SHP77 (cell line): ENCODE measurements around the gene TMEM25.
A peak's percentile ranks its signal among the peaks of the same experiment; 100 is the strongest.
"Not testable (repeated sequence)": the region's sequence is repeated elsewhere in the genome, so short reads cannot be mapped to it uniquely, and the experiment has no call there.

ENCODE experiments used
- DNase-seq, 2 experiments: peaks; one replicate each; lab custom pipeline; 2025; lab: John Stamatoyannopoulos, UW

The TMEM25 gene

GRCh38 chr11:118532852-118533768, 2.1 kb downstream of the TMEM25 start:
- DNase-seq, result no peak

GRCh38 chr11:118533769-118534729, 3.1 kb downstream of the TMEM25 start:
- DNase-seq, result no peak

- DNase-seq, result no peak
These were observed 4.3 kb downstream of the TMEM25 start for GRCh38 chr11:118535261-118535660.

GRCh38 chr11:118536726-118537125, 5.7 kb downstream of the TMEM25 start:
- no peak for DNase-seq

- DNase-seq, result no peak
These were observed 6.5 kb downstream of the TMEM25 start for GRCh38 chr11:118537409-118537980.

GRCh38 chr11:118544010-118544646, 13.1 kb downstream of the TMEM25 start:
- DNase-seq, result no peak

- DNase-seq, result no peak
These were observed 13.6 kb downstream of the TMEM25 start for GRCh38 chr11:118544647-118545010.

GRCh38 chr11:118545533-118545932, 14.5 kb downstream of the TMEM25 start:
- DNase-seq, result no peak

- no peak for DNase-seq
These were observed 16.1 kb downstream of the TMEM25 start for GRCh38 chr11:118547132-118547531.

GRCh38 chr11:118552341-118552740, 21.3 kb downstream of the TMEM25 start:
- no peak for DNase-seq

GRCh38 chr11:118560806-118561205, 29.8 kb downstream of the TMEM25 start:
- no peak for DNase-seq

GRCh38 chr11:118565051-118565450, 34.1 kb downstream of the TMEM25 start:
- DNase-seq, result no peak

- DNase-seq, result no peak
These were observed 38.7 kb downstream of the TMEM25 start for GRCh38 chr11:118569670-118570069.

- no peak for DNase-seq
These were observed 39.8 kb downstream of the TMEM25 start for GRCh38 chr11:118570787-118571186.

- not testable (repeated sequence) for DNase-seq
These were observed 40.7 kb downstream of the TMEM25 start for GRCh38 chr11:118571701-118572060.

GRCh38 chr11:118572061-118572980, 41.3 kb downstream of the TMEM25 start, which contains the start of gene ARCN1:
ARCN1 (plus strand) TSS chr11:118572409; CDS start chr11:118572548, 139 bp downstream.
- DNase-seq, result peak; percentile 28 to 77

- DNase-seq, result no peak
These were observed 42.1 kb downstream of the TMEM25 start for GRCh38 chr11:118572981-118573550.

- DNase-seq, result no peak
These were observed 43.6 kb downstream of the TMEM25 start for GRCh38 chr11:118574636-118575035.

- DNase-seq, result not testable (repeated sequence)
These were observed 47.0 kb downstream of the TMEM25 start for GRCh38 chr11:118577995-118578394.

GRCh38 chr11:118581057-118581456, 50.1 kb downstream of the TMEM25 start:
- no peak for DNase-seq
